K562 (cell line): ENCODE results near the gene NET1. TPM values are rescaled to one million over a fixed set of nuclear protein-coding genes. Genes with fewer than 3 reads are reported as not detected.

Source experiments
- ATAC-seq: fragments of 200-7000 bp; cut with Tn5 transposase; 3 replicates; pipeline ENCODE4 v1.9.1; 2020; ENCODE audit warnings: moderate library complexity
- BruUV-seq: library from RNA; stranded (reverse); fragments of 400-500 nt; replicated peaks from 2 replicates; lab custom pipeline; 2021; lab: Mats Ljungman, UMichigan
- CTCF ChIA-PET: fragments of 300-600 bp; formaldehyde crosslinking; extraction: SDS; loops from one replicate; lab custom pipeline; 2021; ENCODE audit warnings: low intra/inter-chr PET ratio; lab: Yijun Ruan, JAX
- POLR2A ChIA-PET: fragments of 300-600, 350-650 bp; sonication (Branson Sonifier 250); formaldehyde crosslinking; extraction: SDS; loops from one replicate; lab custom pipeline; 2021; ENCODE audit warnings: antibody characterized with exemption, inconsistent platforms; lab: Yijun Ruan, JAX
- DNase-seq, 4 experiments: peaks; one replicate each; pipeline versions ENCODE4 v3.0.0 to v3.0.0-alpha.2; 2011 to 2018; ENCODE audit warnings: low spot score in 3 of 4, mixed read lengths in 3 of 4; ENCODE audit errors: extremely low read depth in 1 of 4
- FAIRE-seq: peaks from 2 replicates; lab custom pipeline; 2011; peaks lifted over from hg19 to GRCh38; lab: Jason Lieb, UNC
- H2AFZ ChIP-seq: 2 replicates; pipeline ENCODE4 v1.6.0; 2011; ENCODE audit warnings: low read depth, low read length, control low read depth, inconsistent platforms
- H3K27ac ChIP-seq: fragments of 200-600 bp; 3 replicates; pipeline ENCODE4 v1.8.0; 2011; ENCODE audit warnings: low read depth, mild to moderate bottlenecking, control low read depth, inconsistent platforms, low read length, moderate library complexity, mixed read lengths; ENCODE audit errors: extremely low read depth
- H3K27me3 ChIP-seq, 2 experiments: fragments of 300-600 bp in 1 of 2; 2 replicates in 1 of 2; 3 replicates in 1 of 2; pipeline versions ENCODE4 v1.6.0 to v1.8.0; 2011; ENCODE audit warnings: inconsistent platforms in 2 of 2, low read length in 2 of 2, mild to moderate bottlenecking in 1 of 2, mixed read lengths in 1 of 2, moderate library complexity in 1 of 2; ENCODE audit not compliant: control insufficient read depth in 2 of 2, insufficient read depth in 2 of 2
- H3K36me3 ChIP-seq: fragments of 300-600 bp; 3 replicates; pipeline ENCODE4 v1.8.0; 2011; ENCODE audit warnings: mild to moderate bottlenecking, low read length, inconsistent platforms; ENCODE audit not compliant: control insufficient read depth, insufficient read depth
- H3K4me1 ChIP-seq, 2 experiments: fragments of 200-600 bp in 1 of 2; replicated peaks in 1 of 2; 2 replicates in 1 of 2; 3 replicates in 1 of 2; pipeline versions ENCODE4 v1.5.1 to v1.8.0; 2011; ENCODE audit warnings: inconsistent platforms in 2 of 2, low read length in 2 of 2, mild to moderate bottlenecking in 1 of 2, mixed read lengths in 1 of 2, moderate library complexity in 1 of 2; ENCODE audit not compliant: control insufficient read depth in 2 of 2, insufficient read depth in 2 of 2
- H3K4me2 ChIP-seq: 2 replicates; pipeline ENCODE4 v1.6.1; 2011; ENCODE audit warnings: low read length, control low read depth, inconsistent platforms, mixed read lengths; ENCODE audit not compliant: insufficient read depth
- H3K4me3 ChIP-seq: fragments of 200-600 bp; sonication (generic), shearing (Covaris generic); 2 replicates; pipeline ENCODE4 v1.5.1; 2016; ENCODE audit warnings: control low read depth, inconsistent platforms
- H3K79me2 ChIP-seq: fragments of 200-600 bp; 3 replicates; pipeline ENCODE4 v1.8.0; 2011; ENCODE audit warnings: low read length, inconsistent platforms; ENCODE audit not compliant: control insufficient read depth, insufficient read depth
- H3K9ac ChIP-seq, 2 experiments: 2 replicates each; pipeline versions ENCODE4 v1.6.0 to v1.6.1; 2011; ENCODE audit warnings: low read depth in 2 of 2, low read length in 2 of 2, control low read depth in 1 of 2, inconsistent platforms in 1 of 2, mild to moderate bottlenecking in 1 of 2, mixed read lengths in 1 of 2; ENCODE audit not compliant: insufficient read depth in 1 of 2
- H3K9me1 ChIP-seq: one replicate; pipeline ENCODE4 v1.6.0; 2011; ENCODE audit warnings: inconsistent platforms, mild to moderate bottlenecking, low read length, moderate library complexity; ENCODE audit not compliant: control insufficient read depth, insufficient read depth
- H3K9me3 ChIP-seq: replicated peaks from 2 replicates; pipeline ENCODE4 v1.5.1; 2011; ENCODE audit warnings: low read depth, low read length, inconsistent platforms; ENCODE audit not compliant: control insufficient read depth, insufficient read depth
- H4K20me1 ChIP-seq: replicated peaks from 2 replicates; pipeline ENCODE4 v1.6.1; 2011; ENCODE audit warnings: low read length, inconsistent platforms, mixed read lengths; ENCODE audit not compliant: control insufficient read depth, insufficient read depth
- CHD2 ChIP-seq: IDR thresholded peaks from 2 replicates; pipeline ENCODE4 v1.6.1; 2011; ENCODE audit warnings: low read depth, low read length
- ESRRA ChIP-seq: fragments of 450-650 bp; IDR thresholded peaks from 2 replicates; pipeline ENCODE4 v1.6.1; 2014; ENCODE audit warnings: low read depth, mild to moderate bottlenecking, moderate library complexity, borderline replicate concordance
- KAT2B ChIP-seq: IDR thresholded peaks from one replicate; pipeline ENCODE4 v1.6.1; 2012; ENCODE audit warnings: low read depth, mild to moderate bottlenecking, control low read depth, inconsistent platforms, low read length, moderate library complexity
- MIER1 ChIP-seq: fragments of 450-650 bp; IDR thresholded peaks from 2 replicates; pipeline ENCODE4 v1.6.1; 2016; ENCODE audit warnings: antibody characterized with exemption, mild to moderate bottlenecking, low read depth
- MYC ChIP-seq, 2 experiments: fragments of 250-450 bp in 1 of 2; sonication (Bioruptor Pico) in 1 of 2; IDR thresholded peaks; 2 replicates each; pipeline versions ENCODE4 v1.5.1 to v1.6.1; 2012 to 2021; ENCODE audit warnings: low read depth in 2 of 2, borderline replicate concordance in 1 of 2, improper control_type of control experiment in 1 of 2, low read length in 1 of 2, mild to moderate bottlenecking in 1 of 2, moderate library complexity in 1 of 2
- RBM15 ChIP-seq: fragments of 200-400 bp; formaldehyde crosslinking; IDR thresholded peaks from 2 replicates; pipeline ENCODE4 v1.6.1; 2018; ENCODE audit warnings: mild to moderate bottlenecking, low read length, moderate library complexity; ENCODE audit not compliant: insufficient read depth
- RBM25 ChIP-seq: fragments of 200-400 bp; formaldehyde crosslinking; IDR thresholded peaks from 2 replicates; pipeline ENCODE4 v1.6.1; 2018; ENCODE audit warnings: low read length, low read depth, moderate library complexity; ENCODE audit not compliant: severe bottlenecking
- SLC30A9 ChIP-seq: fragments of 250-450 bp; sonication (Bioruptor Pico); IDR thresholded peaks from 2 replicates; pipeline ENCODE4 v1.8.0; 2022; ENCODE audit warnings: mild to moderate bottlenecking, moderate library complexity
- SRSF3 ChIP-seq: fragments of 200-400 bp; formaldehyde crosslinking; IDR thresholded peaks from 2 replicates; pipeline ENCODE4 v1.6.1; 2016; ENCODE audit warnings: mild to moderate bottlenecking, low read length, moderate library complexity; ENCODE audit not compliant: insufficient read depth
- ZBTB34 ChIP-seq: fragments of 250-450 bp; sonication (Bioruptor Pico); IDR thresholded peaks from 2 replicates; pipeline ENCODE4 v1.8.0; 2021; ENCODE audit warnings: mild to moderate bottlenecking, moderate library complexity
- ZFP30 ChIP-seq: fragments of 250-450 bp; sonication (Bioruptor Pico); IDR thresholded peaks from 2 replicates; pipeline ENCODE4 v1.8.0; 2022; ENCODE audit warnings: moderate library complexity, mild to moderate bottlenecking, inconsistent platforms, borderline replicate concordance
- ZNF121 ChIP-seq: sonication (generic); formaldehyde crosslinking; conservative IDR thresholded peaks from 2 replicates; pipeline ENCODE4 v1.8.0; 2022; ENCODE audit warnings: missing genetic modification reagents
- ZNF785 ChIP-seq: fragments of 250-450 bp; sonication (Bioruptor Pico); IDR thresholded peaks from 2 replicates; pipeline ENCODE4 v1.4.0; 2020; ENCODE audit warnings: mild to moderate bottlenecking
- WGBS: fragments of 100-300 bp; shearing (Covaris generic); methylation state at CpG from one replicate; pipeline ENCODE4 v1.1.6; 2016; ENCODE audit warnings: low coverage, mixed read lengths; ENCODE audit not compliant: insufficient coverage; ENCODE audit errors: missing lambda C conversion rate; 5-methylcytosine and 5-hydroxymethylcytosine counted together
- in situ Hi-C: fragments of 300-500 bp; cut with MboI; formaldehyde crosslinking; loops from 4 replicates; pipeline ENCODE4 v1.15.0; 2018; ENCODE audit warnings: inconsistent platforms, mixed read lengths
- intact Hi-C: fragments of 100-400 bp; cut with micrococcal nuclease; formaldehyde crosslinking; loops from 2 replicates; pipeline ENCODE4 v1.14.2; 2022
- polyA plus RNA-seq, 8 experiments: library from polyadenylated mRNA; depleted of rRNA in 4 of 8; stranded (reverse) in 5 of 8; unstranded in 3 of 8; fragments of >200 nt; fragmentation: Nextera tagmentation in 2 of 8; fragmentation: Illumina TruSeq in 1 of 8; extraction: Ambion mirVana in 2 of 8; extraction: Trizol in 1 of 8; gene quantifications; 2 replicates each; pipeline versions ENCODE4 v1.2.1 to v1.2.3, GENCODE V29; 2011 to 2014; ENCODE audit warnings: inconsistent platforms in 1 of 8, missing spikeins in 1 of 8
- total RNA-seq, 7 experiments: library from RNA; depleted of rRNA in 6 of 7; stranded (reverse); fragments of >200 nt in 6 of 7; fragmentation: Illumina TruSeq in 2 of 7; extraction: Trizol in 2 of 7; gene quantifications; 2 replicates each; pipeline versions ENCODE4 v1.2.1 to v1.2.3, GENCODE V29; 2011 to 2021; ENCODE audit warnings: low replicate concordance in 1 of 7
- TF ChIP-seq, protein P1 (sequence below): fragments of 250-450 bp; sonication (Bioruptor Pico); IDR thresholded peaks from 2 replicates; pipeline ENCODE4 v1.8.0; 2021; ENCODE audit warnings: moderate library complexity, mild to moderate bottlenecking, inconsistent platforms

NET1 gene
- total and polyA plus RNA-seq, 9 of the 15 experiments (the other 6 are each of a cell fraction or from before 2014, with no cell fraction given) = 47.4 to 258 (median 106) TPM

GRCh38 chr10:5450605-5451384, 38.4 kb downstream of the NET1 start:
- H3K4me1 ChIP-seq = peaks cover 4 to 14% of the 10 kb centered on the region in 2 experiments
- no TSS peak for BruUV-seq
- POLR2A ChIA-PET = no interaction called here
- H3K27me3 ChIP-seq = no peaks in the 10 kb centered on the region
- H3K79me2 ChIP-seq = peaks cover 100% of the 10 kb centered on the region
- H3K9me1 ChIP-seq = no peaks in the 10 kb centered on the region
- H3K36me3 ChIP-seq = peaks cover 63% of the 10 kb centered on the region
- CTCF ChIA-PET = interaction anchor here (0.6 to 1.4 kb wide), 2 partner anchors 98 to 601 kb away, joined by 3 read pairs; no protein-coding TSS in a partner anchor
- H4K20me1 ChIP-seq = no peaks in the 10 kb centered on the region
- ATAC-seq (no peak), FAIRE-seq (no peak), DNase-seq (no peak)
- peak overlapping the region; percentile 34 for H3K4me2 ChIP-seq
- 24% methylated on average over 4 of the region's 4 CpGs for WGBS
- peak overlapping the region in 1 of 2 experiments; percentile 82; a peak in 1 of 4 replicates for H3K9ac ChIP-seq
- peak overlapping the region; percentile 74; the same call in 2 of the 3 replicates for H3K27ac ChIP-seq
- intact Hi-C loops (no loop called here), in situ Hi-C loops (no loop called here)
- H3K4me3 ChIP-seq = peak overlapping the region; percentile 0; the same call in 1 of the 2 replicates
- no peaks in the 10 kb centered on the region for H3K9me3 ChIP-seq
- H2AFZ ChIP-seq = no peak overlapping the region
- TF ChIP-seq KAT2B (no peak), MYC (IDR thresholded peaks at IDR 0.05; ENCODE audit: low read depth, low read length) (no peak), MYC (CRISPR knock-in tag; IDR thresholded peaks at IDR 0.05; ENCODE audit: borderline replicate concordance, low read depth) (no peak), ZBTB34 (no peak), ZNF121 (no peak), ZFP30 (no peak), ESRRA (0 out of 2 replicates have a peak, but pooled peaks have one; percentile 17), RBM15 (no peak), RBM25 (peak; percentile 88), SRSF3 (no peak), CHD2 (no peak), SLC30A9 (no peak), ZNF785 (no peak), MIER1 (no peak)
- TF ChIP-seq, protein P1, sequence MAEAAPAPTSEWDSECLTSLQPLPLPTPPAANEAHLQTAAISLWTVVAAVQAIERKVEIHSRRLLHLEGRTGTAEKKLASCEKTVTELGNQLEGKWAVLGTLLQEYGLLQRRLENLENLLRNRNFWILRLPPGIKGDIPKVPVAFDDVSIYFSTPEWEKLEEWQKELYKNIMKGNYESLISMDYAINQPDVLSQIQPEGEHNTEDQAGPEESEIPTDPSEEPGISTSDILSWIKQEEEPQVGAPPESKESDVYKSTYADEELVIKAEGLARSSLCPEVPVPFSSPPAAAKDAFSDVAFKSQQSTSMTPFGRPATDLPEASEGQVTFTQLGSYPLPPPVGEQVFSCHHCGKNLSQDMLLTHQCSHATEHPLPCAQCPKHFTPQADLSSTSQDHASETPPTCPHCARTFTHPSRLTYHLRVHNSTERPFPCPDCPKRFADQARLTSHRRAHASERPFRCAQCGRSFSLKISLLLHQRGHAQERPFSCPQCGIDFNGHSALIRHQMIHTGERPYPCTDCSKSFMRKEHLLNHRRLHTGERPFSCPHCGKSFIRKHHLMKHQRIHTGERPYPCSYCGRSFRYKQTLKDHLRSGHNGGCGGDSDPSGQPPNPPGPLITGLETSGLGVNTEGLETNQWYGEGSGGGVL (CRISPR knock-in tag) = no peak
